ENCODE data around the gene BTBD19. TPM values are rescaled to one million over a fixed set of nuclear protein-coding genes. Genes with fewer than 3 reads are reported as not detected.

Gene BTBD19
- total RNA-seq, 1 donor from 2014 or later = 30.6 TPM

GRCh38 chr1:44847845-44848244 is 39.5 kb downstream of the BTBD19 start:
- Histone ChIP-seq H3K27me3 (ENCODE audit: insufficient read depth, low read length) (no peaks in the 10 kb centered on the region), H4K20me1 (ENCODE audit: insufficient read depth, low read length) (no peaks in the 10 kb centered on the region), H3K9me3 (ENCODE audit: insufficient read depth, low read depth, low read length) (no peaks in the 10 kb centered on the region), H3K79me2 (ENCODE audit: insufficient read depth, low read length) (no peaks in the 10 kb centered on the region), H3K4me3 (ENCODE audit: insufficient read depth, low read depth, low read length) (no peak overlapping the region), H3K27ac (ENCODE audit: low read depth, low read length) (no peak overlapping the region), H3K4me1 (ENCODE audit: insufficient read depth, low read length) (no peaks in the 10 kb centered on the region), H3K36me3 (ENCODE audit: insufficient read depth, low read length) (no peaks in the 10 kb centered on the region), H3K9ac (ENCODE audit: low read length) (no peak overlapping the region), H3K4me2 (ENCODE audit: low read length) (no peak overlapping the region), H2AFZ (ENCODE audit: low read depth, low read length) (no peak overlapping the region)
- FAIRE-seq (no peak), DNase-seq (ENCODE audit: low read depth) (no peak)
- no peak overlapping the region for H3K4me3 Mint-ChIP-seq (ENCODE audit: unreplicated experiment)
- peaks cover 23% of the 10 kb centered on the region for H3K36me3 Mint-ChIP-seq (ENCODE audit: low read depth, unreplicated experiment)
- TF ChIP-seq, protein P1, sequence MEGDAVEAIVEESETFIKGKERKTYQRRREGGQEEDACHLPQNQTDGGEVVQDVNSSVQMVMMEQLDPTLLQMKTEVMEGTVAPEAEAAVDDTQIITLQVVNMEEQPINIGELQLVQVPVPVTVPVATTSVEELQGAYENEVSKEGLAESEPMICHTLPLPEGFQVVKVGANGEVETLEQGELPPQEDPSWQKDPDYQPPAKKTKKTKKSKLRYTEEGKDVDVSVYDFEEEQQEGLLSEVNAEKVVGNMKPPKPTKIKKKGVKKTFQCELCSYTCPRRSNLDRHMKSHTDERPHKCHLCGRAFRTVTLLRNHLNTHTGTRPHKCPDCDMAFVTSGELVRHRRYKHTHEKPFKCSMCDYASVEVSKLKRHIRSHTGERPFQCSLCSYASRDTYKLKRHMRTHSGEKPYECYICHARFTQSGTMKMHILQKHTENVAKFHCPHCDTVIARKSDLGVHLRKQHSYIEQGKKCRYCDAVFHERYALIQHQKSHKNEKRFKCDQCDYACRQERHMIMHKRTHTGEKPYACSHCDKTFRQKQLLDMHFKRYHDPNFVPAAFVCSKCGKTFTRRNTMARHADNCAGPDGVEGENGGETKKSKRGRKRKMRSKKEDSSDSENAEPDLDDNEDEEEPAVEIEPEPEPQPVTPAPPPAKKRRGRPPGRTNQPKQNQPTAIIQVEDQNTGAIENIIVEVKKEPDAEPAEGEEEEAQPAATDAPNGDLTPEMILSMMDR (IDR thresholded peaks at IDR 0.05; ENCODE audit: insufficient read depth, low read depth, low read length) = no peak
- TF ChIP-seq EZH2 (IDR thresholded peaks at IDR 0.05; ENCODE audit: insufficient read depth, low read length) = no peak
- peaks cover 4% of the 10 kb centered on the region for H3K27me3 Mint-ChIP-seq (ENCODE audit: low read depth, unreplicated experiment)
- H3K27ac Mint-ChIP-seq (ENCODE audit: unreplicated experiment) = no peak overlapping the region
- peaks cover 2% of the 10 kb centered on the region for H3K9me3 Mint-ChIP-seq (ENCODE audit: unreplicated experiment)
- no peaks in the 10 kb centered on the region for H3K4me1 Mint-ChIP-seq (ENCODE audit: low read depth, unreplicated experiment)

GRCh38 chr1:44848456-44849181 is 40.3 kb downstream of the BTBD19 start:
- no peak overlapping the region for H3K27ac ChIP-seq (ENCODE audit: low read depth, low read length)
- H3K36me3 ChIP-seq (ENCODE audit: insufficient read depth, low read length) = no peaks in the 10 kb centered on the region
- no peak overlapping the region for H3K4me2 ChIP-seq (ENCODE audit: low read length)
- H3K4me1 Mint-ChIP-seq (ENCODE audit: low read depth, unreplicated experiment) = no peaks in the 10 kb centered on the region
- H3K36me3 Mint-ChIP-seq (ENCODE audit: low read depth, unreplicated experiment) = peaks cover 28% of the 10 kb centered on the region
- H3K9me3 Mint-ChIP-seq (ENCODE audit: unreplicated experiment) = peaks cover 4% of the 10 kb centered on the region
- no peak overlapping the region for H3K9ac ChIP-seq (ENCODE audit: low read length)
- DNase-seq (ENCODE audit: low read depth) (no peak), FAIRE-seq (no peak)
- no peak overlapping the region for H3K4me3 ChIP-seq (ENCODE audit: insufficient read depth, low read depth, low read length)
- H3K27ac Mint-ChIP-seq (ENCODE audit: unreplicated experiment) = no peak overlapping the region
- H2AFZ ChIP-seq (ENCODE audit: low read depth, low read length) = no peak overlapping the region
- H3K9me3 ChIP-seq (ENCODE audit: insufficient read depth, low read depth, low read length) = no peaks in the 10 kb centered on the region
- H3K27me3 ChIP-seq (ENCODE audit: insufficient read depth, low read length) = no peaks in the 10 kb centered on the region
- no peak for TF ChIP-seq EZH2 (IDR thresholded peaks at IDR 0.05; ENCODE audit: insufficient read depth, low read length)
- TF ChIP-seq, protein P1 (IDR thresholded peaks at IDR 0.05; ENCODE audit: insufficient read depth, low read depth, low read length) = no peak
- no peak overlapping the region for H3K4me3 Mint-ChIP-seq (ENCODE audit: unreplicated experiment)
- no peaks in the 10 kb centered on the region for H4K20me1 ChIP-seq (ENCODE audit: insufficient read depth, low read length)
- H3K79me2 ChIP-seq (ENCODE audit: insufficient read depth, low read length) = no peaks in the 10 kb centered on the region
- no peaks in the 10 kb centered on the region for H3K4me1 ChIP-seq (ENCODE audit: insufficient read depth, low read length)
- peaks cover 4% of the 10 kb centered on the region for H3K27me3 Mint-ChIP-seq (ENCODE audit: low read depth, unreplicated experiment)

GRCh38 chr1:44849575-44850132 is 41.3 kb downstream of the BTBD19 start:
- no peak overlapping the region for H3K27ac ChIP-seq (ENCODE audit: low read depth, low read length)
- Mint-ChIP-seq H3K4me1 (ENCODE audit: low read depth, unreplicated experiment) (no peaks in the 10 kb centered on the region), H3K4me3 (ENCODE audit: unreplicated experiment) (no peak overlapping the region), H3K9me3 (ENCODE audit: unreplicated experiment) (peaks cover 2% of the 10 kb centered on the region), H3K27me3 (ENCODE audit: low read depth, unreplicated experiment) (peaks cover 4% of the 10 kb centered on the region), H3K36me3 (ENCODE audit: low read depth, unreplicated experiment) (peaks cover 28% of the 10 kb centered on the region), H3K27ac (ENCODE audit: unreplicated experiment) (no peak overlapping the region)
- no peak overlapping the region for H3K9ac ChIP-seq (ENCODE audit: low read length)
- no peaks in the 10 kb centered on the region for H4K20me1 ChIP-seq (ENCODE audit: insufficient read depth, low read length)
- no peaks in the 10 kb centered on the region for H3K79me2 ChIP-seq (ENCODE audit: insufficient read depth, low read length)
- H3K4me2 ChIP-seq (ENCODE audit: low read length) = no peak overlapping the region
- TF ChIP-seq, protein P1 (IDR thresholded peaks at IDR 0.05; ENCODE audit: insufficient read depth, low read depth, low read length) = no peak
- no peak for TF ChIP-seq EZH2 (IDR thresholded peaks at IDR 0.05; ENCODE audit: insufficient read depth, low read length)
- H3K9me3 ChIP-seq (ENCODE audit: insufficient read depth, low read depth, low read length) = no peaks in the 10 kb centered on the region
- DNase-seq (ENCODE audit: low read depth) (no peak), FAIRE-seq (no peak)
- no peaks in the 10 kb centered on the region for H3K4me1 ChIP-seq (ENCODE audit: insufficient read depth, low read length)
- H3K36me3 ChIP-seq (ENCODE audit: insufficient read depth, low read length) = no peaks in the 10 kb centered on the region
- no peak overlapping the region for H3K4me3 ChIP-seq (ENCODE audit: insufficient read depth, low read depth, low read length)
- no peak overlapping the region for H2AFZ ChIP-seq (ENCODE audit: low read depth, low read length)
- H3K27me3 ChIP-seq (ENCODE audit: insufficient read depth, low read length) = no peaks in the 10 kb centered on the region
